ENCODE measurements around the gene WDR91.

GRCh38 chr7:135247746-135248471, 36.6 kb upstream of the WDR91 start:
- no peak for TF ChIP-seq BHLHE40 (IDR thresholded peaks at IDR 0.05; ENCODE audit: borderline replicate concordance)
- no peak for TF ChIP-seq SUZ12 (IDR thresholded peaks at IDR 0.05)
- no peak for TF ChIP-seq LEF1 (IDR thresholded peaks at IDR 0.05; ENCODE audit: borderline replicate concordance)
- TF ChIP-seq FOXM1 (IDR thresholded peaks at IDR 0.05; ENCODE audit: borderline replicate concordance): no peak
